Measurements from ENCODE around the gene VAX1.
"Not testable (repeated sequence)": the region's sequence is repeated elsewhere in the genome, so short reads cannot be mapped to it uniquely, and the experiment has no call there.

Gene VAX1

DNA sequence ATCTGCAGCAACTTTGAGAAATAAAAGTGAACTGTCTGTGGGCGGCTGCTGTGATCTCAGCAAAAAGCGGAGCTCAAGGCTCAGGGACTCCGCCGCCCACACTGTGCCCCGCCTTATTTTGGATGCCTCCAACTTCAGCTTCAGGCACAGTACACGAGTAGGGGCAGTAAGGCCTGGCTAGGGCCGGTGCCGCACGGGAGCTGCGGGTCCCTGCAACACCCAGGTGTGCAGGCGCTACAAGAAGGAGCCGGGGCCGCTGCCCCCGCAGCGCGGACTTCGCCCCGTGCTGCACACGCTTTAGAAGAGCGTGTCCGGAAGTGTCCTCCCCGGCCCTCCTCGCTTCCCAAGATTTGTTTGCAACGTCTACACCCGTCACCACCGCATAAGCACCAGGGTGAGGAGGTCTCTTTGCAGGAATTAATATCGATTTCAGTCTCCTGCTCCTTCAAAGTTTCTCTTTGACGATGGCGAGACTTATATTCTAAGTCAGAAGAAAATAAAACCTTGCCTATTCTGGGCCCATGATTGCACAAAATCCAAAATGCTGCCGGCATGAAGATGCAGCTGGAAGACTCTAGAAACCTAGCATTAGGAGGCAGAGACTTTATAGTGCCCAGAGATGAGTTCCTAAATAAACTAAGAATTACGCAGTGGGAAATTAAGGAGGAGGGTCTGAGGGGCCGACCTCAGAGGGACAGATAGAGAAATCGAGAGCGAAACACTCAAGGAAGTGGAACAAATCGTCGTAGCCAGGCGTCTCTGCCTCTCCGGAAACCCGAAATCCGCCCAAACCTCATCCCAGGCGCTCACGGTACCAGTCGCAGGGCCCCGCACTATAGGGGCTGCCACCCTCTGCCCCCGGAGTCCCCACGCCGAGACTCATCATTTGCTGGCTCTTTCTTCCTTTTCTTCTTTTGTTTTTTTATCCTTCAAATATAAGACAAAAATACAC lies 6.4 kb downstream of the VAX1 start:
- TF ChIP-seq, protein P1, sequence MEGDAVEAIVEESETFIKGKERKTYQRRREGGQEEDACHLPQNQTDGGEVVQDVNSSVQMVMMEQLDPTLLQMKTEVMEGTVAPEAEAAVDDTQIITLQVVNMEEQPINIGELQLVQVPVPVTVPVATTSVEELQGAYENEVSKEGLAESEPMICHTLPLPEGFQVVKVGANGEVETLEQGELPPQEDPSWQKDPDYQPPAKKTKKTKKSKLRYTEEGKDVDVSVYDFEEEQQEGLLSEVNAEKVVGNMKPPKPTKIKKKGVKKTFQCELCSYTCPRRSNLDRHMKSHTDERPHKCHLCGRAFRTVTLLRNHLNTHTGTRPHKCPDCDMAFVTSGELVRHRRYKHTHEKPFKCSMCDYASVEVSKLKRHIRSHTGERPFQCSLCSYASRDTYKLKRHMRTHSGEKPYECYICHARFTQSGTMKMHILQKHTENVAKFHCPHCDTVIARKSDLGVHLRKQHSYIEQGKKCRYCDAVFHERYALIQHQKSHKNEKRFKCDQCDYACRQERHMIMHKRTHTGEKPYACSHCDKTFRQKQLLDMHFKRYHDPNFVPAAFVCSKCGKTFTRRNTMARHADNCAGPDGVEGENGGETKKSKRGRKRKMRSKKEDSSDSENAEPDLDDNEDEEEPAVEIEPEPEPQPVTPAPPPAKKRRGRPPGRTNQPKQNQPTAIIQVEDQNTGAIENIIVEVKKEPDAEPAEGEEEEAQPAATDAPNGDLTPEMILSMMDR (IDR thresholded peaks at IDR 0.05; ENCODE audit: control extremely low read depth, extremely low read depth, low read depth, missing control alignments), result no peak
- DNase-seq (ENCODE audit: extremely low spot score), result no peak
- ChIA-PET CTCF (interaction anchor here (0.8 to 1.5 kb wide), 2 partner anchors 10 to 17 kb away, joined by 3 read pairs; no protein-coding TSS in a partner anchor), POLR2A (no interaction called here)

DNA sequence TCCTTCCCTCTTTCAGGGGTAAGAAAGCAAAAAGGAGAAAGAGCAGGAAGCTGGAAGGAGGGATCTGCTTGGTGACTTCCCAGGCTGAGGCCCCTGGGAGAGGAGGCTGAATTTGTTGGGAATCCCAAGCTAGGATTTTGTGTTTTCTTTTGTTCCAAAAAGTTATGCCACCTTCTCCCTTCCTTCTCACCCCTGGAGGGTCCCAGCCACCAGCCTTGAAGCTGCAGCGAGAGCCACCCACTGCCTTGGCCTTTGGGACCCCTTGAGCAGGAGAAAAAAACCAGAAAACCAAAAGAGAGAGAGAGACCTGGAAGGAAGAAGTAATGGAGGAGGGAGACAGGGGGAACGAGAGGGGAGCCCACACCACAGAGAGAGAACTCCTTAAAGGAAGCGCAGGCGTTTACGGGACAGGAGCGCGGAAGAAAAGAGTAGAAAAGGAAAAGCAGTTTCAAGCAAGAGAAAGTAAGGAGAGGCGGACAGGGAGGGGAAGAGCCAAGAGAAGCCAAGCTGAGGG lies 7.2 kb downstream of the VAX1 start:
- TF ChIP-seq, protein P1 (IDR thresholded peaks at IDR 0.05; ENCODE audit: control extremely low read depth, extremely low read depth, low read depth, missing control alignments), result no peak
- no peak for DNase-seq (ENCODE audit: extremely low spot score)
- ChIA-PET POLR2A (no interaction called here), CTCF (interaction anchor here (0.8 to 1.5 kb wide), 3 partner anchors 9 to 37 kb away, joined by 3 read pairs; no protein-coding TSS in a partner anchor)

DNA sequence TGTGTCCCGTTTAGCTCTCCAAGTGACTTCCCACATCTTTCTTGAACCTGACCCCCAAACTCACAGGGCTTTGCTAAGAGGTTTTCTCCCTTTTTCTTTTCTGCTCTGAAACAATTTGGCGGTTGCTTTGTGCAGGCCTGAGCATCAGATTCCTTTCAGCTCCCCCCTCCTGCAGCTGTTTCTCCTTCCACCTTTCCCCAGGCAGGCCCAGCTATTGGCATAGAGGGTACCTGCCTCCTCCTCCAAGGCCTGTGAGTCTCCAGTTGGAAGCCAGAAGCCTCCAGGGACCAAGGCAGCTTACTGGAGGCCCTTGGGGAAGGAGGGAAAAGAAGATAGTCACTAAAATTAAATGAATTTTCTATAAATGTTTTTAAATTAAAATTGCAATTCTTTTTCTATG lies 7.7 kb downstream of the VAX1 start:
- TF ChIP-seq, protein P1 (IDR thresholded peaks at IDR 0.05; ENCODE audit: control extremely low read depth, extremely low read depth, low read depth, missing control alignments), result no peak
- ChIA-PET CTCF (interaction anchor here (1.0 to 1.5 kb wide), 3 partner anchors 9 to 333 kb away, joined by 3 to 4 read pairs (median 3); no protein-coding TSS in a partner anchor), POLR2A (no interaction called here)
- DNase-seq (ENCODE audit: extremely low spot score), result no peak

DNA sequence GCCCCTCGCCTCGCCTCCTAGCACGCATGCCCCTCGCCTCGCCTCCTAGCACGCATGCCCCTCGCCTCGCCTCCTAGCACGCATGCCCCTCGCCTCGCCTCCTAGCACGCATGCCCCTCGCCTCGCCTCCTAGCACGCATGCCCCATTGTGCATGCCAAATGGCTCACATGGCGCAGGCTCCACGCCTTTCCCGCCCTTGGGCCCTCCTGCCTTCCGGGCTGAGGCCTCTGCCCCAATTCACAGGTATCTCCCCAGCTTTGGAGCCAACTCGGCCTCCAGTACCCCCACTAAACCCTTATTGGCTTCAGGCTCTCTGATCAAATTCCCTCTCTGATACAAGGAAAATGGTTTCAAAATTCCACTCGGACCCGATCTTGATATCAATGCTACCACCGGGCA lies 11.4 kb downstream of the VAX1 start:
- CTCF ChIA-PET; DNase-seq (ENCODE audit: extremely low spot score); POLR2A ChIA-PET: not testable (repeated sequence)

DNA sequence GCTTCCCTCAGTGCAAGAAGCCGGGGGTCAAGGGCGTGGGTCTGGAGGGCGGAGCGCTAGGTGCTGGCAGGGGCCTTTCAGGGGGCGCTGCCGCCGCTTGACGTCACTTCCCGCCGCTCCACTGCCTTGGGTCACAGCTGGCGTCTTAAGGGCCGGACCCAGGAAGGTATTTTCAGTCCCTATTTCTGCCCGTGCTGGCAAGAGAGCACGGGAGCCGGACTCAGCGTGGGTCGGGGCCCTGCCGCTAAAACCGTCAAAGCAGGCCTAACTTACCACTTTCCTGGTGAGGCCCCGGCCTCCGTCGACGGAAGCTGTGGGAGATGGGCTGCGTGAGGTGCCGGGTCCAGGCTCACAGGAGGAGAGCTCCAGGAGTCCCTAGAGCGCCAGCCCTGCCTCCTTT lies 12.0 kb downstream of the VAX1 start:
- ChIA-PET POLR2A (no interaction called here), CTCF (no interaction called here)
- TF ChIP-seq, protein P1 (IDR thresholded peaks at IDR 0.05; ENCODE audit: control extremely low read depth, extremely low read depth, low read depth, missing control alignments), result no peak
- no peak for DNase-seq (ENCODE audit: extremely low spot score)

DNA sequence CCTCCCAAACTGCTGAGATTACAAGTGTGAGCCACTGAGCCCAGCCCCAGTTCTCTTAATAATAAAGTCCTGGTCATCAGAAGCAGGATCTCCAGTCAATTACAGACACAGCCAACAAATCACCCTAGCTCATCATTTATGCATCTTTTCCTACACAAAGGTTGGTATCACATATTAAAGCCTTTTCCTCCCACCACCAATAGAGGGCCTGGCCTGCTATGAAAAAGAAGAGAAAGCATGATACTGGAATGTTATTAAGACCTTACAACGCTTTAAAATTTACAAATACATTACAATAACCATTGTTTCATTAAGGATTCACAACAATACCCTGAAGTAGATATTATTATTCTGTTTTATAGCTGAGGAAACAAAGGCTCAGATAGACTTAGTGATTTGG lies 25.9 kb downstream of the VAX1 start:
- POLR2A ChIA-PET, result no interaction called here
- CTCF ChIA-PET, result interaction anchor here (1.0 kb wide), 2 partner anchors 11 to 63 kb away, joined by 3 read pairs; no protein-coding TSS in a partner anchor
- TF ChIP-seq, protein P1 (IDR thresholded peaks at IDR 0.05; ENCODE audit: control extremely low read depth, extremely low read depth, low read depth, missing control alignments), result no peak
- DNase-seq (ENCODE audit: extremely low spot score), result no peak

DNA sequence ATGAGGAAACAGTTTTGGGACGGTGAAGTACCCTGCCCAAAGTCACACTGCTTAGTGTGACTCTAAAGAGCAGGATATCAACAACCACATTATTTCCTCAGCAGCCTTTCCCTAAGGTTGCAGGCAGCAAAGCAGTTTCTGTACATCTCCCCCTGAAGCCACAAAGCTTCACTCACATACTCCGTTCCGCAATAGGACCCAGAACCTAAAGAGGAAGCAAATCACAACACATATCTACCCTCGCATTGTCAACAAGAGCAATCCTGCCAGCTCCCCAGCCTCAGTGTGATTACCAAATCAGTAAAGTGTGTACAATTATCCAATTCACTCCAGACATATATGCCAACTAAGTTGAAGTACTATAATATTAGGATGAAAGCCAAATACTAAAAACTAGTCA lies 30.8 kb downstream of the VAX1 start:
- TF ChIP-seq, protein P1 (IDR thresholded peaks at IDR 0.05; ENCODE audit: control extremely low read depth, extremely low read depth, low read depth, missing control alignments), result no peak
- ChIA-PET POLR2A (no interaction called here), CTCF (no interaction called here)
- DNase-seq (ENCODE audit: extremely low spot score), result no peak
